Adrenal gland (tissue), 12 donors: ENCODE measurements around the gene SCYGR8. TPM values are rescaled to one million over a fixed set of nuclear protein-coding genes. Genes with fewer than 3 reads are reported as not detected.

Experiments used
- DNase-seq, 7 donors: peaks; one replicate each; pipeline ENCODE4 v3.0.0-alpha.2; 2019 to 2020
- H3K27ac ChIP-seq, 5 donors: fragments of 200-600 bp; sonication (generic) in 4 of 5; 1 replicate in 3 of 5; 2 replicates in 2 of 5; pipeline versions ENCODE4 v1.5.1 to v1.8.0; 2016 to 2020; ENCODE audit warnings: mild to moderate bottlenecking in 1 of 5
- H3K27me3 ChIP-seq: fragments of 200-600 bp; 2 replicates; pipeline ENCODE4 v1.8.0; 2021
- H3K36me3 ChIP-seq, 2 donors: fragments of 200-600 bp; replicated peaks in 1 of 2; 1 replicate in 1 of 2; 2 replicates in 1 of 2; pipeline versions ENCODE4 v1.5.1 to v1.8.0; 2018 to 2022
- H3K4me1 ChIP-seq, 2 donors: fragments of 200-600 bp; replicated peaks in 1 of 2; 1 replicate in 1 of 2; 2 replicates in 1 of 2; pipeline versions ENCODE4 v1.5.1 to v1.8.0; 2018 to 2021
- H3K4me3 ChIP-seq, 4 donors: fragments of 200-600 bp; sonication (generic) in 3 of 4; one replicate each; pipeline ENCODE4 v1.5.1; 2016 to 2018
- H3K9me3 ChIP-seq, 3 donors: fragments of 200-600 bp; sonication (generic) in 1 of 3; replicated peaks in 1 of 3; 1 replicate in 2 of 3; 2 replicates in 1 of 3; pipeline versions ENCODE4 v1.5.1 to v1.8.0; 2016 to 2021
- CTCF ChIP-seq, 6 experiments: fragments of 450-650 bp in 4 of 6; fragments of 200-600 bp in 2 of 6; sonication (generic) in 1 of 6; IDR thresholded peaks; 1 replicate in 5 of 6; 2 replicates in 1 of 6; pipeline versions ENCODE4 v1.5.1 to v1.8.0; 2016 to 2021; ENCODE audit warnings: antibody characterized with exemption in 6 of 6, mild to moderate bottlenecking in 2 of 6, moderate library complexity in 1 of 6
- POLR2A ChIP-seq, 2 donors: fragments of 450-650 bp; IDR thresholded peaks; one replicate each; pipeline ENCODE4 v1.6.1; 2017; ENCODE audit warnings: antibody characterized with exemption in 2 of 2, mild to moderate bottlenecking in 2 of 2, moderate library complexity in 1 of 2
- WGBS, 4 donors: extraction: QIAGEN DNeasy Blood & Tissue Kit in 2 of 4; methylation state at CpG; one replicate each; pipeline versions ENCODE4 v1.1.5 to v1.1.7; 2013 to 2017; 5-methylcytosine and 5-hydroxymethylcytosine counted together
- intact Hi-C, 2 donors: fragments of 100-400 bp; cut with DNase I; formaldehyde crosslinking; loops; one replicate each; pipeline versions ENCODE4 v1.14.1 to v1.15.0; 2022 to 2023
- polyA plus RNA-seq, 3 donors: library from polyadenylated mRNA; stranded (reverse); fragments of 200-250 nt in 2 of 3; fragments of 350-450 nt in 1 of 3; fragmentation: Illumina TruSeq in 1 of 3; extraction: RNeasy Lipid Tissue Mini Kit (QIAGEN cat#74804) in 1 of 3; gene quantifications; one replicate each; pipeline ENCODE4 v1.2.3, GENCODE V29; 2013 to 2014
- total RNA-seq, 9 donors: library from RNA; depleted of rRNA in 4 of 9; stranded (reverse); fragments of >200 nt in 4 of 9; fragments of 120-200 nt in 1 of 9; fragmentation: NEBNext Ultra II Directional in 1 of 9; extraction: Animal tissue kit (Norgen Biotek cat#: 25700) in 1 of 9; gene quantifications; one replicate each; pipeline versions ENCODE4 v1.1.0 to v1.2.4, GENCODE V29; 2013 to 2023
- donor health status: healthy with polysubstance abuse.
- donor health status: Bipolar disorder and iron deficiency.
- donor health status: DM: yes; HTN: yes; CAD: no.
- donor health status: DM: no; HTN: no; CAD: no.
- donor health status: DM: no; HTN: no; CAD: no.
- donor health status: DM: yes; HTN: yes; CAD: no.

The SCYGR8 gene
- total and polyA plus RNA-seq, 12 donors: not detected

- peak; percentile 79 to 93 (median 90) for TF ChIP-seq CTCF (IDR thresholded peaks at IDR 0.05)
- no peak for TF ChIP-seq POLR2A (IDR thresholded peaks at IDR 0.05)
- H3K27ac ChIP-seq: no peak overlapping the region
- no peaks in the 10 kb centered on the region for H3K36me3 ChIP-seq
- intact Hi-C loops: loop anchor here (5.0 to 10.0 kb wide), 4 partner anchors 109 to 364 kb away; no protein-coding TSS in a partner anchor
- H3K4me1 ChIP-seq: peaks cover 4 to 6% of the 10 kb centered on the region in 2 donors
- peak; percentile 80 to 93 (median 87) for DNase-seq
- H3K9me3 ChIP-seq: no peaks in the 10 kb centered on the region
- WGBS, 4 donors: 19 to 22% (median 20%) methylated on average over 11 of the region's 11 CpGs
- H3K27me3 ChIP-seq: no peaks in the 10 kb centered on the region
- no peak overlapping the region for H3K4me3 ChIP-seq
These were observed 20.7 kb downstream of the SCYGR8 start for GRCh38 chr2:227766373-227766883.

- Histone ChIP-seq H3K36me3 (no peaks in the 10 kb centered on the region), H3K27me3 (no peaks in the 10 kb centered on the region), H3K9me3 (no peaks in the 10 kb centered on the region), H3K4me3 (no peak overlapping the region), H3K27ac (no peak overlapping the region), H3K4me1 (peaks cover 4 to 6% of the 10 kb centered on the region in 2 donors)
- no peak for DNase-seq
- 87 to 94% (median 90%) methylated on average over 5 to 22 of the region's 22 CpGs for WGBS, 4 donors
- no peak for TF ChIP-seq POLR2A (IDR thresholded peaks at IDR 0.05)
- no peak for TF ChIP-seq CTCF (IDR thresholded peaks at IDR 0.05)
- intact Hi-C loops: loop anchor here (5.0 to 10.0 kb wide), 4 partner anchors 111 to 366 kb away; no protein-coding TSS in a partner anchor
These were observed 22.1 kb downstream of the SCYGR8 start for GRCh38 chr2:227767830-227768229.

GRCh38 chr2:227772197-227772661, 26.5 kb downstream of the SCYGR8 start:
- no peaks in the 10 kb centered on the region for H3K27me3 ChIP-seq
- TF ChIP-seq POLR2A (IDR thresholded peaks at IDR 0.05) (no peak), CTCF (IDR thresholded peaks at IDR 0.05) (no peak)
- intact Hi-C loops: no loop called here
- no peaks in the 10 kb centered on the region for H3K9me3 ChIP-seq
- peak in 1 of 7 donors; percentile 24 for DNase-seq
- H3K36me3 ChIP-seq: no peaks in the 10 kb centered on the region
- WGBS, 4 donors: 82 to 88% (median 85%) methylated on average over 4 to 5 of the region's 5 CpGs
- H3K4me3 ChIP-seq: no peak overlapping the region
- H3K27ac ChIP-seq: no peak overlapping the region
- no peaks in the 10 kb centered on the region for H3K4me1 ChIP-seq

- Histone ChIP-seq H3K27ac (no peak overlapping the region), H3K36me3 (no peaks in the 10 kb centered on the region), H3K27me3 (no peaks in the 10 kb centered on the region), H3K4me1 (no peaks in the 10 kb centered on the region), H3K4me3 (no peak overlapping the region), H3K9me3 (no peaks in the 10 kb centered on the region)
- 59 to 63% (median 61%) methylated on average over 2 of the region's 2 CpGs for WGBS, 4 donors
- no peak for TF ChIP-seq CTCF (IDR thresholded peaks at IDR 0.05)
- TF ChIP-seq POLR2A (IDR thresholded peaks at IDR 0.05): no peak
- intact Hi-C loops: no loop called here
- DNase-seq: no peak
These were observed 27.2 kb downstream of the SCYGR8 start for GRCh38 chr2:227772932-227773331.
